Kidney tubule cell (primary cell): ENCODE results near the gene WNT5B.
A peak's percentile ranks its signal among the peaks of the same experiment; 100 is the strongest.

ENCODE experiments used
- DNase-seq: peaks from one replicate; pipeline ENCODE4 v3.0.0-alpha.2; 2018; ENCODE audit warnings: low spot score

WNT5B gene

GRCh38 chr12:1628666-1629337 is at the start of gene WNT5B:
TSS of gene WNT5B (plus strand) at chr12:1629231. CDS start at chr12:1631355, 2,124 bp downstream.
- no peak for DNase-seq

- peak; percentile 44 for DNase-seq
Measured at GRCh38 chr12:1579651-1580435, 49.2 kb upstream of the WNT5B start.

- DNase-seq: no peak
Measured at GRCh38 chr12:1580526-1580925, 48.5 kb upstream of the WNT5B start.

GRCh38 chr12:1581973-1582708 is 46.9 kb upstream of the WNT5B start:
- DNase-seq: no peak

GRCh38 chr12:1582709-1583050 is 46.4 kb upstream of the WNT5B start:
- no peak for DNase-seq

- peak; percentile 85 for DNase-seq
Measured at GRCh38 chr12:1583421-1584078, 45.5 kb upstream of the WNT5B start.

GRCh38 chr12:1584326-1584725 is 44.7 kb upstream of the WNT5B start:
- no peak for DNase-seq

- no peak for DNase-seq
Measured at GRCh38 chr12:1587927-1588574, 41.0 kb upstream of the WNT5B start.

- no peak for DNase-seq
Measured at GRCh38 chr12:1588575-1588947, 40.5 kb upstream of the WNT5B start.

- no peak for DNase-seq
Measured at GRCh38 chr12:1590221-1590979, 38.6 kb upstream of the WNT5B start.

GRCh38 chr12:1591034-1591433 is 38.0 kb upstream of the WNT5B start:
- DNase-seq: no peak

- no peak for DNase-seq
Measured at GRCh38 chr12:1591543-1591942, 37.5 kb upstream of the WNT5B start.

- peak; percentile 73 for DNase-seq
Measured at GRCh38 chr12:1592444-1593173, 36.4 kb upstream of the WNT5B start.

- peak; percentile 52 for DNase-seq
Measured at GRCh38 chr12:1593174-1594005, 35.6 kb upstream of the WNT5B start.

GRCh38 chr12:1594006-1594260 is 35.1 kb upstream of the WNT5B start:
- DNase-seq: no peak

GRCh38 chr12:1594261-1595025 is 34.6 kb upstream of the WNT5B start, which contains the start of gene FBXL14:
TSS of gene FBXL14 (minus strand) at chr12:1594581. CDS start at chr12:1594066, 515 bp downstream.
- DNase-seq: peak; percentile 85

- DNase-seq: no peak
Measured at GRCh38 chr12:1595026-1595561, 33.9 kb upstream of the WNT5B start.

- no peak for DNase-seq
Measured at GRCh38 chr12:1595690-1596347, 33.2 kb upstream of the WNT5B start.
